Muscle layer of duodenum (tissue), 2 donors: ENCODE data around the gene NOS1AP.
"Not testable (repeated sequence)": the region's sequence is repeated elsewhere in the genome, so short reads cannot be mapped to it uniquely, and the experiment has no call there.

Experiments used
- H3K27ac ChIP-seq: one replicate; pipeline ENCODE4 v1.7.0; 2013; ENCODE audit warnings: mild to moderate bottlenecking, low read length
- H3K27me3 ChIP-seq: one replicate; pipeline ENCODE4 v1.7.0; 2013; ENCODE audit warnings: low read depth, mild to moderate bottlenecking, control low read depth, low read length
- H3K36me3 ChIP-seq, 2 donors: one replicate each; pipeline ENCODE4 v1.7.0; 2013; ENCODE audit warnings: low read length in 2 of 2, control low read depth in 1 of 2, mild to moderate bottlenecking in 1 of 2; ENCODE audit not compliant: insufficient read depth in 2 of 2, control insufficient read depth in 1 of 2
- H3K4me1 ChIP-seq, 2 donors: one replicate each; pipeline ENCODE4 v1.7.0; 2013; ENCODE audit warnings: low read length in 2 of 2, mild to moderate bottlenecking in 2 of 2, control low read depth in 1 of 2, moderate library complexity in 1 of 2; ENCODE audit not compliant: insufficient read depth in 2 of 2, control insufficient read depth in 1 of 2
- H3K4me3 ChIP-seq, 2 donors: one replicate each; pipeline ENCODE4 v1.7.0; 2013; ENCODE audit warnings: low read length in 2 of 2, low read depth in 1 of 2, mild to moderate bottlenecking in 1 of 2
- H3K9me3 ChIP-seq, 2 donors: one replicate each; pipeline ENCODE4 v1.7.0; 2013; ENCODE audit warnings: low read length in 2 of 2, control low read depth in 1 of 2, mild to moderate bottlenecking in 1 of 2; ENCODE audit not compliant: control insufficient read depth in 1 of 2
- donor health status: healthy.

Gene NOS1AP

DNA sequence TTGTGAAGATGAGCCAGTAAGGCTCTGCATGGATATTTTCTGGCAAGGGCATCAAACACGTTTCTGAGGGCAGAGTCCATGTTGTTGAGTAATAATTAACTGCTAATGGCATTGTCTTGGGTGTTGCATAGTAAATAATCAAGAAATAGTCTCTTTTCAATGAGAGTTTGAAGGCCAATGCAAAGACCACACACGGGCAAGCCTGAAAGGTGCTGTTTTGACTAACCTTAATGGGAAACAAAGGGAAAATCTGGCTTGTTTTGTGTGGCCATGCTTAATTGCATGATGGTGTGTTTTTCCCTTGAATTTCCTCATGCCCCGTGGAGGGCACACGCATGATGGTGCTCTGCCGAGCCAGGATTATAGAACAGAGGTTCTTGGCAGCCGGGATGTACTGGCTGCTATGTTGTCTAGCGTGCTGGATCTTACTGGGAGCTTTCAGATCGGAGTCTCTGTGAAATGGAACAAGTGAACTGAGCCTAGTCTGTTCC, 127.6 kb downstream of the NOS1AP start:
- Histone ChIP-seq H3K27ac (no peak overlapping the region), H3K27me3 (no peaks in the 10 kb centered on the region), H3K4me3 (no peak overlapping the region), H3K36me3 (no peaks in the 10 kb centered on the region), H3K4me1 (peaks cover 8 to 19% of the 10 kb centered on the region in 2 donors), H3K9me3 (no peaks in the 10 kb centered on the region)

DNA sequence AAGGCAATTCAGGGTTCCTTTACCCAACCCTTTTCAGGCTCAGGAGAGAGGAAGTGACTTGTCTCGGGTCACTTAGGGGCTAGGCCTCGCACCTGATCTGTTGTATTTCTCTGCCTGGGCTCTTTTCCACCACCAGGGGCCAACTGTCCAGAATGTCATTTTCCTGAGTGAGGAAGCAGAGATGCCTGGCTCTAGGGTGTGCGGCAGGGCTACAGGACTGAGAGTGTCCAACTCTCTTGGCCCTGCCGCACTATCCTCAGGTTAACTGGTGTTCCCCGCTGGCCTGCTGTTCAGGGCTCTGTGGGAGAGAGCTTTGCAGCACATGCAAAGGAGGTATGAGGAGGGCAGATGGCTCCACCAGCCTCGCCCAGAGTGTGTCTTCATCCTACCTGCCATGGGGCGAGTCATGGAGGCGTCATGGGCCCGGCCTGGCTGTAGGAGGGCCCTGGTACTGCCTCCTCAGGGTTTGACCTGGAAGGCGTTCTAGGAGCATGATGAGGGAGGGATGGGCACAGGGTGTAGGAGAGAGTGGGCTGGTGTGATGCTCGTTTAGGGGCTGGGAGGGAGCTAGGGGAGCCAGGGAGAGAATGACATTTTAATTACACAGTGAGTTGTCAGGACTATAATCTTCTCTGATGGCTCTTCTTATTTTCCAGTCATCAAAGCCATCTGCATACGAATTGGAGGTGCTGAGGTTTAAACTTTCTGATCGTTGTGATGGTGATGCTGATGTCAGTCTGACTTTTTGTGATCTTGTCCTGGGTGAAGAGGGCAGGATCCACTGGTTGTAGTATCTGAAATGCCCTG, 128.3 kb downstream of the NOS1AP start:
- Histone ChIP-seq H3K27me3 (no peaks in the 10 kb centered on the region), H3K27ac (no peak overlapping the region), H3K4me3 (no peak overlapping the region), H3K36me3 (no peaks in the 10 kb centered on the region), H3K4me1 (peaks cover 8 to 16% of the 10 kb centered on the region in 2 donors), H3K9me3 (no peaks in the 10 kb centered on the region)

DNA sequence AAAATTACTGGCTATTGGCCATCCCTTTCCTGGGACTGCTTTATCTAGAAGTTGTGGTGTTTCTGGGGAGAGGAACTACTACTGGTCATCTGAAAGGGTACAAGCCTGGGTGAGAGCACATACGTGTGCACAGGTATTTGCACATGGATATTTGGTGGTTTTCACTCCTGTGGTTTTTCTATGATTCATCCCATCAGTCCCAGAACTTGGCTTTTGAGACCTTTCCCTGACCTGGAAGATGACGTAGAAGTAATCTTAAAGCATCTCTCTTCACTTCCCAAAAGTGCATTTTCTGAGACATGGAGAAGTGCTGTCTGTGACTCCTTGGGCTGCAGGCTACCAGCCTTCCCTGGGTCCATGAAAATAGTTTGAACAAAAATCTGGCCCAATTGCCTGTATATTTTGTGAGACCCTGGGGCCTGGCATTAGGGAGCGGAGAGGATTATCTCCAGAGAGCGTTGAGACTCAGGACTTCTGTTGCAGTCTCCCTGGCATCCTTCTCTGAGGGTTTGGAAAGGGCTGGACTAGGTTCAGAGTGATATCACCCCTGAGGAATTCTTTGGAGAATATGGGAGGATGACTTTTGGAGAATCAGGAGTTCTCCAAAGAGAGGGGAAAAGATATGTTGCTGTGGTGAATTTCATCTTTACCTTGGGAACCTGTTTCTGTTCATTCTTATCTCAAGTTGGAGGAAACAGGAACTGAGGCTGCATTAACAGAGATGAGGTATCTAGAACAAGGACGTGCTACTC, 130.8 kb downstream of the NOS1AP start:
- no peaks in the 10 kb centered on the region for H3K27me3 ChIP-seq
- no peaks in the 10 kb centered on the region for H3K9me3 ChIP-seq
- H3K27ac ChIP-seq = no peak overlapping the region
- no peaks in the 10 kb centered on the region for H3K36me3 ChIP-seq
- no peaks in the 10 kb centered on the region for H3K4me1 ChIP-seq
- H3K4me3 ChIP-seq = no peak overlapping the region

DNA sequence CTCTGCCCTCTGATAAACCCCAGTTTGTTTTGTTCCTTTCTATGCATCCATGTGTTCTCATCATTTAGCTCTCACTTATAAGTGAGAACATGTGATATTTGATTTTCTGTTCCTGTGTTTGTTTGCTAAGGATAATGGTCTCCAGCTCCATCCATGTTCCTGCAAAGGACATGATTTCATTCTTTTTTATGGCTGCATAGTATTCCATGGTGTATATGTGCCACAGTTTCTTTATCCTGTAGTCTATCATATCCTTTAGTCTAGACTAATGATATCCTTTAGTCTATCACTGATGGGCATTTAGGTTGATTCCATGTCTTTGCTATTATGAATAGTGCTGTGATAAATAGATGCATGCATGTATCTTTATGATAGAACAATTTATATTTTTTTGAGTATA, 131.6 kb downstream of the NOS1AP start:
- H3K27ac ChIP-seq, H3K4me1 ChIP-seq, H3K4me3 ChIP-seq, H3K36me3 ChIP-seq, H3K9me3 ChIP-seq, H3K27me3 ChIP-seq: not testable (repeated sequence)

DNA sequence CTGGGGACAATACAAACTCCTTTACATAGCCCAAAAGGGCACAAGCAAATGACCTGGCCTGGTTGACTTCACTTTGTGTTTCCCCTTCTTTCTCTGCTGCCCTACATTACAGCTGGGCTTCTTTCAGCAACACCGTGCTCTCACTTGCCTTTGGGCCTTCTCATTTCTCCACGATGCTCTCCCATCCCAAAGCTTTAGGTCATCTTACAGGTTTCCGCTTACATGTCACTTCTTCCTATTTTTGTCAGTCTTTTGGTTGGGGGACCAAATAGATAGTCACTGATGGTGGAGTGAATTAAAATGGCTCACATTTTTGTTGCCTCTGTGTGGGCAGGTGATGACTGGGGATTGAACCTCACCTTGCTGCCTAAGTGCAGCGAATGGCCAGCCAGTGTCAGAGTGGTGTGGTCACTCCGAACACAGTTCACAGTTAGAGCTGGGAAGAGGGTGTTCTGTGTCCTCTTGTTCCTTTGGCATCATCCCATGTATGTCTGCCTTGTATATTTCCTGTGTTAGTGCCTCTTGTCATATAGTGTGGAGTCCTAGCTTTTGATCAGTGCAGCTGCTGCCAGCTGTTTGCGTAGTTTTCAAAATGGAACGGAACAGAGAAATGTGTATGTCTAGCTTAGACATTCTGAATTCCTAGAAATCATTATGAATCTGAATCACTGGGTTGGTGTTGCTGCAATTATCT, 134.8 kb downstream of the NOS1AP start:
- no peaks in the 10 kb centered on the region for H3K36me3 ChIP-seq

DNA sequence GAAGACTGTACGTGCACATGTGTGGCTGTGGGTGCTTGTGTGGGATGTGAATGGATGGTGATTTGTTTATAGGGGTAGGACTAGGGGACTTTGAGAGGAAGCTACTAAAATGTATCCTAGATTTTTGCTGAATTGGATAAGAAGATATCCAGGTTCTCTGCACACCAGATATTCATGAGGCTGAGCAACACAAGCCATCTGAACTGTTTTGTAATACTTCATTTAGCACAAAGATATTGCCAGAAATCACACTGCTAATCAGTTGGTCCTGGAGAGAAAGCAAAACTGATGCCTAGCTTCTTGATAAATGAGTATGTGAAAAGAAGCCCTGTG, 135.3 kb downstream of the NOS1AP start:
- no peaks in the 10 kb centered on the region for H3K36me3 ChIP-seq
- H3K27me3 ChIP-seq = no peaks in the 10 kb centered on the region
- no peaks in the 10 kb centered on the region for H3K9me3 ChIP-seq
- no peak overlapping the region for H3K27ac ChIP-seq
- no peaks in the 10 kb centered on the region for H3K4me1 ChIP-seq
- H3K4me3 ChIP-seq = no peak overlapping the region

More for the DNA sequence above, 134.8 kb downstream of the NOS1AP start:
- no peaks in the 10 kb centered on the region for H3K4me1 ChIP-seq
- no peak overlapping the region for H3K27ac ChIP-seq
- no peaks in the 10 kb centered on the region for H3K9me3 ChIP-seq
- H3K4me3 ChIP-seq = no peak overlapping the region
- H3K27me3 ChIP-seq = no peaks in the 10 kb centered on the region

DNA sequence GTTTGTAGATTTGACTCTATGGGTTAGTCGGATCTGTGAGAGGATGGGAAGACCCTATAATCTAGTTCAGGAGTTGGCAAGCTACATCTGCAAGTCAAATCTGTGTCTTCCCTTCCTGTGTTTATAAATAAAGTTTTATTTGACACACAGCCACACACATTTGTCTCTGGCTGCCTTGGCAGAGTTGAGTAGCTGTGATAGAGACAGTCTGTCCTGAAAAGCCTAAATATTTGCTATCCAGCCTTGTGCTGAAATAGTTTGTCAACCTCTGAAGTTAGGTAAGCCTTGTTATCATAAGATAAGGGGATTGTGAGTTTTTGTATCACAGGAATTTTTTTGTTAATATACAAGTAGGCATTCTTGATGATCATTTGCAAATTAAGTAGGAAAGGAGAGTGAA, 136.8 kb downstream of the NOS1AP start:
- Histone ChIP-seq H3K36me3 (no peaks in the 10 kb centered on the region), H3K27me3 (no peaks in the 10 kb centered on the region), H3K27ac (no peak overlapping the region), H3K9me3 (no peaks in the 10 kb centered on the region), H3K4me3 (no peak overlapping the region), H3K4me1 (no peaks in the 10 kb centered on the region)

DNA sequence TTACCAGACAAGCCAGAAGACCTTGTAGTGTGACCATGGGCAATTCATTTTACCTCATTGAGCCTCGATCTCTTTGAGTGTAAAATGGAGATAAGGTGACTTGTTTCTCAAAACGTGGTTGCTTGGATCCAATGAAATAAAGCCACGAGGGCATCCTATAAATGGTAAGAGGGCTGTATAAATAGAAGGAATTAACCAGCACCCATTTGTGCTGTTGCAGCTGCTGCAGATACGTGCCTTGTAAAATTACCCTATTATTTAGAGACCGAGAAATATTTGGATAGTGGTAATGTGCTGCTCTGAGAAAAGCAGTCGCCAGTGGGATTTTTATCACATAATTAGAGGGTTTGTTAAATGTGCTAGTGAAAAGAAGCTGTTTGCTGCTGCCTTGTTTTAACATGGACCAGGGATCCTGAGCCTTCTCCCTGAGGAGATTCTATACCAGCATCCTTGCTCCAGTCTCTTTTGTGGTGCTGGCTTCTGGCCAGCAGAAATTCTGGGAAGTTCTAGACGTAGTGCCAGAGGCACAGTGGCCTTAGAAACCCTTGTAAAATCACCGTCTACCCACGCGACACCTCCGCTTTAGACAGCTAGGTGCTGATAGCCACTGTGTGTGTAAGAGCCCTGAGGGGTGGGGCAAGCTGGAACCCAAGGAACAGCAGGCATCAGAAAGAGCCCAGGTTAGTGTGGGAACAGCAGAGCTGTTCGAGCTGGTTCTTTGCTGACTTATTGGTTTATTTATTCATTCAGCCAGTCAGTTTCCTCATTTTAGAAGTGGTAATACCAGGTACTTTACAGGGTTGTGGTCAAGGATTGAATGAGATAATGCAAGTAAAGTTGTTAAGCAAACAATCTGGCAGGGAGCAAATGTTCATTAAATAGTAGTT, 137.5 kb downstream of the NOS1AP start:
- Histone ChIP-seq H3K27me3 (no peaks in the 10 kb centered on the region), H3K36me3 (no peaks in the 10 kb centered on the region), H3K27ac (no peak overlapping the region), H3K4me1 (peaks cover 0 to 6% of the 10 kb centered on the region in 2 donors), H3K4me3 (no peak overlapping the region), H3K9me3 (no peaks in the 10 kb centered on the region)

DNA sequence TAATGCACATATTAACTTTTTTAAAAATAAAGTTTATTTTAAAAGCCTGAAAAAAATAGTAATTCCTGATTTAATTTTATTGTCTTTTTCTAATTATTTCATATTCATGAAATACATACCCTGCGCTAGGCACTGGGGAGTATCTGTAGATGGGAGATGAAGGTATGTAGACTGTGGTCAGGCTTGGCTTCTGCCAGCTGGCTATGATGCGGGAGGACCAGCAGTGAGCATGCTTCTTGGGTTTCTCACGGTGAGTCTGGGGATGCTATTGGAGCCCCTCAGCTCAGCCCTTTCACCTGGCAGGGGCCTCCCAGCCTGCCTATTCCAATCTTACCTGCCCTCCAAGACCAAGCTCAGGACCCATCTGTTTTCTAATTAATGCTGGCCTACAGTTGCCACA, 138.4 kb downstream of the NOS1AP start:
- Histone ChIP-seq H3K4me1 (peaks cover 7 to 15% of the 10 kb centered on the region in 2 donors), H3K36me3 (no peaks in the 10 kb centered on the region), H3K9me3 (no peaks in the 10 kb centered on the region), H3K4me3 (no peak overlapping the region), H3K27ac (no peak overlapping the region), H3K27me3 (no peaks in the 10 kb centered on the region)

DNA sequence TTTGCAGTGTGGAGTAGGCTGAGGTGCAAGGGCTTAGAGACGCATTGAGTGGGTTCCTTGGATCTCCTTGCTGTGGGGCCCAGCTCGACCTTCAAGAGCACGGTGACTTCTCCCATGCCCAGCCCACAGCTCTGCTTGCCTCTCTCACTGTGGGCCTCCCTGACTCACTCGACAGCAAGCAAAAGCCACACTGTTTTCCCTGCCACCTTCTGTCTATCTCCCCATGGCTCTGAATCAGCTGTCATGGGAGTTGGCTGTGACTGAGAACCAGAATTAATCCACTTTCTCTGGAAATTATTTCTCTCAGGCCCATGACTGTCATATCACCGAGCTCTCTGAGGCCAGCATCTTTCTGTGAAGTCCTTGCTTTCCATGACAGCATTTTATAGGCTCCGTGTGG, 140.7 kb downstream of the NOS1AP start:
- Histone ChIP-seq H3K9me3 (no peaks in the 10 kb centered on the region), H3K27ac (no peak overlapping the region), H3K27me3 (no peaks in the 10 kb centered on the region), H3K36me3 (no peaks in the 10 kb centered on the region), H3K4me3 (no peak overlapping the region), H3K4me1 (peaks cover 13 to 27% of the 10 kb centered on the region in 2 donors)
